Peyer's patch (tissue), 4 donors: ENCODE results near the gene KLK3.

ENCODE experiments used
- POLR2A ChIP-seq, 2 donors: fragments of 450-650 bp; IDR thresholded peaks; one replicate each; pipeline ENCODE4 v1.5.1; 2017; ENCODE audit warnings: antibody characterized with exemption in 2 of 2, mild to moderate bottlenecking in 2 of 2, moderate library complexity in 2 of 2
- TF ChIP-seq, protein P1 (sequence below), 6 experiments: fragments of 450-650 bp in 4 of 6; fragments of 200-600 bp in 2 of 6; sonication (generic) in 1 of 6; IDR thresholded peaks; one replicate each; pipeline ENCODE4 v1.5.1; 2017 to 2019; ENCODE audit warnings: antibody characterized with exemption in 6 of 6, mild to moderate bottlenecking in 3 of 6, moderate library complexity in 1 of 6

DNA sequence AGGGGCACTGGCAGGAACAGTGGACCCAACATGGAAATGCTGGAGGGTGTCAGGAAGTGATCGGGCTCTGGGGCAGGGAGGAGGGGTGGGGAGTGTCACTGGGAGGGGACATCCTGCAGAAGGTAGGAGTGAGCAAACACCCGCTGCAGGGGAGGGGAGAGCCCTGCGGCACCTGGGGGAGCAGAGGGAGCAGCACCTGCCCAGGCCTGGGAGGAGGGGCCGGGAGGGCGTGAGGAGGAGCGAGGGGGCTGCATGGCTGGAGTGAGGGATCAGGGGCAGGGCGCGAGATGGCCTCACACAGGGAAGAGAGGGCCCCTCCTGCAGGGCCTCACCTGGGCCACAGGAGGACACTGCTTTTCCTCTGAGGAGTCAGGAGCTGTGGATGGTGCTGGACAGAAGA, 22.6 kb downstream of the KLK3 start:
- TF ChIP-seq, protein P1, sequence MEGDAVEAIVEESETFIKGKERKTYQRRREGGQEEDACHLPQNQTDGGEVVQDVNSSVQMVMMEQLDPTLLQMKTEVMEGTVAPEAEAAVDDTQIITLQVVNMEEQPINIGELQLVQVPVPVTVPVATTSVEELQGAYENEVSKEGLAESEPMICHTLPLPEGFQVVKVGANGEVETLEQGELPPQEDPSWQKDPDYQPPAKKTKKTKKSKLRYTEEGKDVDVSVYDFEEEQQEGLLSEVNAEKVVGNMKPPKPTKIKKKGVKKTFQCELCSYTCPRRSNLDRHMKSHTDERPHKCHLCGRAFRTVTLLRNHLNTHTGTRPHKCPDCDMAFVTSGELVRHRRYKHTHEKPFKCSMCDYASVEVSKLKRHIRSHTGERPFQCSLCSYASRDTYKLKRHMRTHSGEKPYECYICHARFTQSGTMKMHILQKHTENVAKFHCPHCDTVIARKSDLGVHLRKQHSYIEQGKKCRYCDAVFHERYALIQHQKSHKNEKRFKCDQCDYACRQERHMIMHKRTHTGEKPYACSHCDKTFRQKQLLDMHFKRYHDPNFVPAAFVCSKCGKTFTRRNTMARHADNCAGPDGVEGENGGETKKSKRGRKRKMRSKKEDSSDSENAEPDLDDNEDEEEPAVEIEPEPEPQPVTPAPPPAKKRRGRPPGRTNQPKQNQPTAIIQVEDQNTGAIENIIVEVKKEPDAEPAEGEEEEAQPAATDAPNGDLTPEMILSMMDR (IDR thresholded peaks at IDR 0.05) = no peak
- TF ChIP-seq POLR2A (IDR thresholded peaks at IDR 0.05) = no peak
